LHCN-M2 (cell line): ENCODE data around the gene FFAR3. TPM values are rescaled to one million over a fixed set of nuclear protein-coding genes. Genes with fewer than 3 reads are reported as not detected.

Source experiments
- DNase-seq: peaks from one replicate; pipeline ENCODE4 v3.0.0-alpha.2; 2012; ENCODE audit warnings: low read depth
- polyA plus RNA-seq: library from polyadenylated mRNA; unstranded; fragments of >200 nt; gene quantifications from one replicate; pipeline ENCODE4 v1.2.1, GENCODE V29; 2012; ENCODE audit warnings: missing spikeins
- total RNA-seq: library from RNA; depleted of rRNA; stranded (reverse); fragments of >200 nt; gene quantifications from 2 replicates; pipeline ENCODE4 v1.2.3, GENCODE V29; 2014; rRNA removed

Gene FFAR3
- total RNA-seq, result not detected in 2 replicates
- not detected for polyA plus RNA-seq

- no peak for DNase-seq
Measured at GRCh38 chr19:35357867-35358573, at the start of gene FFAR3. Gene FFAR3, plus strand, starts transcription at chr19:35358460. Its CDS starts 431 bp downstream, at chr19:35358891.

GRCh38 chr19:35308910-35309309 lies 49.4 kb upstream of the FFAR3 start:
- no peak for DNase-seq

GRCh38 chr19:35309481-35310279 lies 48.6 kb upstream of the FFAR3 start:
- DNase-seq, result no peak

- DNase-seq, result no peak
Measured at GRCh38 chr19:35310331-35310730, 47.9 kb upstream of the FFAR3 start.

- no peak for DNase-seq
Measured at GRCh38 chr19:35310811-35311465, 47.3 kb upstream of the FFAR3 start.

GRCh38 chr19:35311901-35312665 lies 46.2 kb upstream of the FFAR3 start:
- no peak for DNase-seq

GRCh38 chr19:35313587-35313986 lies 44.7 kb upstream of the FFAR3 start:
- no peak for DNase-seq

- no peak for DNase-seq
Measured at GRCh38 chr19:35314031-35314430, 44.2 kb upstream of the FFAR3 start.

- DNase-seq, result no peak
Measured at GRCh38 chr19:35314858-35315470, 43.3 kb upstream of the FFAR3 start.

GRCh38 chr19:35315883-35316282 lies 42.4 kb upstream of the FFAR3 start:
- no peak for DNase-seq

- no peak for DNase-seq
Measured at GRCh38 chr19:35316560-35316959, 41.7 kb upstream of the FFAR3 start.

- DNase-seq, result no peak
Measured at GRCh38 chr19:35317464-35318043, 40.7 kb upstream of the FFAR3 start.

- peak; percentile 89 for DNase-seq
Measured at GRCh38 chr19:35318679-35319448, 39.4 kb upstream of the FFAR3 start.

- no peak for DNase-seq
Measured at GRCh38 chr19:35320065-35320713, 38.1 kb upstream of the FFAR3 start.

- no peak for DNase-seq
Measured at GRCh38 chr19:35321291-35321690, 37.0 kb upstream of the FFAR3 start.

- DNase-seq, result no peak
Measured at GRCh38 chr19:35322014-35322413, 36.2 kb upstream of the FFAR3 start.

GRCh38 chr19:35327642-35328041 lies 30.6 kb upstream of the FFAR3 start:
- no peak for DNase-seq

- no peak for DNase-seq
Measured at GRCh38 chr19:35328851-35329285, 29.4 kb upstream of the FFAR3 start, which contains the start of gene CD22. Gene CD22, plus strand, starts transcription at chr19:35329187. Its CDS starts 2,854 bp downstream, at chr19:35332041.

- no peak for DNase-seq
Measured at GRCh38 chr19:35329323-35329722, 28.9 kb upstream of the FFAR3 start.
